Germinal center (tissue), 1 donor: ENCODE measurements around the gene FN3KRP.
A peak's percentile ranks its signal among the peaks of the same experiment; 100 is the strongest.

Experiments used
- DNase-seq: peaks from one replicate; pipeline ENCODE4 v3.0.0; 2012; ENCODE audit warnings: mixed read lengths, low spot score

FN3KRP gene

GRCh38 chr17:82709676-82710498, 6.6 kb upstream of the FN3KRP start:
- DNase-seq, result no peak

- DNase-seq, result no peak
These were observed 5.8 kb upstream of the FN3KRP start for GRCh38 chr17:82710499-82711232.

GRCh38 chr17:82713071-82713723, 3.3 kb upstream of the FN3KRP start:
- DNase-seq, result no peak

- no peak for DNase-seq
These were observed 2.6 kb downstream of the FN3KRP start for GRCh38 chr17:82718986-82719685.

- no peak for DNase-seq
These were observed 3.7 kb downstream of the FN3KRP start for GRCh38 chr17:82720204-82720603.

GRCh38 chr17:82722341-82723013, 6.0 kb downstream of the FN3KRP start:
- no peak for DNase-seq

GRCh38 chr17:82723169-82723807, 6.8 kb downstream of the FN3KRP start:
- DNase-seq, result no peak

GRCh38 chr17:82726427-82726826, 9.9 kb downstream of the FN3KRP start:
- no peak for DNase-seq

GRCh38 chr17:82729479-82730260, 13.2 kb downstream of the FN3KRP start:
- DNase-seq, result no peak

GRCh38 chr17:82732118-82732743, 15.7 kb downstream of the FN3KRP start:
- no peak for DNase-seq

GRCh38 chr17:82734987-82735866, 18.7 kb downstream of the FN3KRP start, which contains the start of gene FN3K:
Gene FN3K, plus strand, starts transcription at chr17:82735615. Its CDS starts 22 bp downstream, at chr17:82735637.
- DNase-seq, result peak; percentile 19

GRCh38 chr17:82736511-82737185, 20.1 kb downstream of the FN3KRP start:
- DNase-seq, result no peak

GRCh38 chr17:82737967-82738877, 21.7 kb downstream of the FN3KRP start:
- DNase-seq, result no peak

GRCh38 chr17:82740906-82741759, 24.6 kb downstream of the FN3KRP start:
- no peak for DNase-seq

GRCh38 chr17:82743344-82744219, 27.1 kb downstream of the FN3KRP start:
- DNase-seq, result no peak
